ENCODE results near the gene SIGLEC5. TPM values are rescaled to one million over a fixed set of nuclear protein-coding genes. Genes with fewer than 3 reads are reported as not detected.

Gene SIGLEC5
- total and polyA plus RNA-seq, 8 donors, result 0.58 to 1.8 (median 1.2) TPM; not detected in 5

DNA sequence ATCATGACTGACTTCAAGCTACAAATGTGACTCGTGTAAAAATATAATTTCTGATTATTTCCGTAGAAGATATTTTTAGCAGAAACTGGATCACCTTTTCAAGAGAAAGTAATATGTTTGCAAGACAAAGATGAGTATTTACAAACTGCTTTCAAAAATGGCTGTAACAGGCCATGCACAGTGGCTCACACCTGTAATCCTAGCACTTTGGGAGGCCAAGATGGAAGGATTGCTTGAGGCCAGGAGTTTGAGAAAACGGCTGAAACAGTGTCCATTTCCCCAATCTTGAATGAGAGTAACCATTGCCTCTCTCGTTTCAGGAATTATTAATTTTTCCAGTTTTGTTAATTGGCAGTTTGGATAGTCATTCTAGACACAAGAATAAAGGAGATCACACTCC lies 62.6 kb downstream of the SIGLEC5 start:
- Histone ChIP-seq H3K9me3 (no peaks in the 10 kb centered on the region), H3K27ac (no peak overlapping the region), H3K4me3 (no peak overlapping the region), H3K36me3 (no peaks in the 10 kb centered on the region), H3K4me1 (peaks cover 10 to 17% (median 11%) of the 10 kb centered on the region in 4 donors), H3K27me3 (peaks cover 0 to 40% (median 6%) of the 10 kb centered on the region in 3 donors)
- intact Hi-C loops (cut with DNase I; ENCODE audit: low total_unique reads), result no loop called here
- TF ChIP-seq POLR2A (IDR thresholded peaks at IDR 0.05) (no peak), POLR2AphosphoS5 (IDR thresholded peaks at IDR 0.05) (no peak), EP300 (IDR thresholded peaks at IDR 0.05) (no peak)
- no peak for DNase-seq
- 70 to 78% (median 78%) methylated on average over 4 of the region's 4 CpGs for WGBS, 5 donors

DNA sequence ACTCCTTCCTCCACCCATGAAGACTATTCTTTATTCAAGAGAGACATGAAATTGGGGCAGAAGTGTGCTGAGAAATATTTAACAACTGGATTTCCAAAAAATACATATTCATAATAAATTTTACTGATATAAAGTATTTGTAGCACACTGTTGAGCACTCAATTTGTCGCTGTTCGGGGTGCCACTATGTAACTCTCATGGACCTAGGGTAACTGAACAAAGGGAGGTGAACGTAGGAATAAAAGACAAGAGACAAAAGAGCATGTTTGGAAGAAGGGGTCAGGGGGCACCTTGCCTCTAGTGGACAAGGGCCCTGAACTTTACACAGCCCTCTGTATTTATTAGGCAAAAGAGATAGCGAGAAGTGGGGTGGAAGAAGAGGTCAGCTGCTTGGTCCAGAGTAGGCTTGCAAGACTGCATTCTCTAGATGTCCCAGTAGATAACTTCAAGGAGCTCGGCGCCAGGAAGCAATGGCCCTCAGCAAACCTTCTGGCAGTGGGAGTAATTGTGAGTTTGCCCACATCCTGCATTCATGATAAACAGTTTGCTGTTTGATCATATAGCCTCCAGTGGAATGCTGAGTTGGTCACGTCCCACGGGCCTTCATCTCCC lies 63.6 kb downstream of the SIGLEC5 start:
- no peak for DNase-seq
- no peaks in the 10 kb centered on the region for H3K36me3 ChIP-seq
- H3K27ac ChIP-seq, result no peak overlapping the region
- no peak overlapping the region for H3K4me3 ChIP-seq
- WGBS, 5 donors, result 36 to 51% (median 38%) methylated on average over 8 of the region's 8 CpGs
- peaks cover 0 to 49% (median 6%) of the 10 kb centered on the region in 3 donors for H3K27me3 ChIP-seq
- no peaks in the 10 kb centered on the region for H3K9me3 ChIP-seq
- intact Hi-C loops (cut with DNase I; ENCODE audit: low total_unique reads), result no loop called here
- TF ChIP-seq EP300 (IDR thresholded peaks at IDR 0.05), result no peak
- TF ChIP-seq, protein P1, sequence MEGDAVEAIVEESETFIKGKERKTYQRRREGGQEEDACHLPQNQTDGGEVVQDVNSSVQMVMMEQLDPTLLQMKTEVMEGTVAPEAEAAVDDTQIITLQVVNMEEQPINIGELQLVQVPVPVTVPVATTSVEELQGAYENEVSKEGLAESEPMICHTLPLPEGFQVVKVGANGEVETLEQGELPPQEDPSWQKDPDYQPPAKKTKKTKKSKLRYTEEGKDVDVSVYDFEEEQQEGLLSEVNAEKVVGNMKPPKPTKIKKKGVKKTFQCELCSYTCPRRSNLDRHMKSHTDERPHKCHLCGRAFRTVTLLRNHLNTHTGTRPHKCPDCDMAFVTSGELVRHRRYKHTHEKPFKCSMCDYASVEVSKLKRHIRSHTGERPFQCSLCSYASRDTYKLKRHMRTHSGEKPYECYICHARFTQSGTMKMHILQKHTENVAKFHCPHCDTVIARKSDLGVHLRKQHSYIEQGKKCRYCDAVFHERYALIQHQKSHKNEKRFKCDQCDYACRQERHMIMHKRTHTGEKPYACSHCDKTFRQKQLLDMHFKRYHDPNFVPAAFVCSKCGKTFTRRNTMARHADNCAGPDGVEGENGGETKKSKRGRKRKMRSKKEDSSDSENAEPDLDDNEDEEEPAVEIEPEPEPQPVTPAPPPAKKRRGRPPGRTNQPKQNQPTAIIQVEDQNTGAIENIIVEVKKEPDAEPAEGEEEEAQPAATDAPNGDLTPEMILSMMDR (IDR thresholded peaks at IDR 0.05), result no peak
- TF ChIP-seq POLR2A (IDR thresholded peaks at IDR 0.05), result no peak
- no peak for TF ChIP-seq POLR2AphosphoS5 (IDR thresholded peaks at IDR 0.05)
- peaks cover 1 to 7% (median 2%) of the 10 kb centered on the region in 4 donors for H3K4me1 ChIP-seq

DNA sequence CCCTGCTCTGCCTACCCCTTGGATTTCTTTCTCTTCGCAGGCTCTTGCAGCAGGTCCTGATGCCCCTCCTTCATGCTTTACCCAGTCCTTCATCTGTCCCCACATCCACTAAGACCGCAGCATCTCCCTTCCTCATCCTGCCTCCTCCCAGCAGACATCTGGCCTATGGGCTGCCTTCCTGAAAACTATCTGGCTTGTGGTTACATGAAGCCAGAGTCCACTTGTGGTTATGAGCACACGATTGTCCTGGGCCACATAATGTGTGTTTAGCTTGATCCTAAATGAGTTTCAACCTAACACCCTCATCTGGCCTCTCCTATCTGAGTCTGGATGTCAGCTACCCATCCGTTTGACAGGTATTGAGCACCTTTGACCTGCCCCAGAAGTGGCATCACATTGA lies 64.6 kb downstream of the SIGLEC5 start:
- intact Hi-C loops (cut with DNase I; ENCODE audit: low total_unique reads), result no loop called here
- no peak for DNase-seq
- peaks cover 0 to 53% (median 7%) of the 10 kb centered on the region in 3 donors for H3K27me3 ChIP-seq
- peaks cover 0 to 2% (median 0%) of the 10 kb centered on the region in 4 donors for H3K4me1 ChIP-seq
- H3K36me3 ChIP-seq, result no peaks in the 10 kb centered on the region
- WGBS, 5 donors, result 59 to 68% (median 66%) methylated on average over 4 of the region's 4 CpGs
- no peaks in the 10 kb centered on the region for H3K9me3 ChIP-seq
- no peak overlapping the region for H3K4me3 ChIP-seq
- no peak for TF ChIP-seq POLR2AphosphoS5 (IDR thresholded peaks at IDR 0.05)
- TF ChIP-seq, protein P1 (IDR thresholded peaks at IDR 0.05), result no peak
- H3K27ac ChIP-seq, result no peak overlapping the region

DNA sequence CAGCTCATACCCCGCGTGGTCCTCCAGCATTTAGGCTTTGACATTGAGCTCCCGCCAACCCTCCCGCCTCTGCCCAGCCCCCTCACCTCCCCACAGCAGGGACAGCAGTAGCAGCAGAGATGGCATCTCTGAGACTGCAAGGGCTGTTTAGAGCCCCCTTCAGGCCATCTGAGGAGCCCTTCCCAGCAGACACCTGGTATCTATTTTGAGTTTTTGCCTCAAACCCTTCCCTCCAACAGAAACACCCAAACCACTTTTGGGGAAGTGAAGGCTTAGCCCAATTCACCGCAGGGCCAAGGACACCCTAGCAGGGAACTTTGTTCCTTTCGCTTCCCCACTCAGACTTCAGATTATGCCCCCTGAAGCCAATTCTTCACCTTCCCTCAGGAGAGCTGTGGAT lies 65.4 kb downstream of the SIGLEC5 start:
- Histone ChIP-seq H3K4me1 (no peaks in the 10 kb centered on the region), H3K36me3 (no peaks in the 10 kb centered on the region), H3K4me3 (no peak overlapping the region), H3K9me3 (no peaks in the 10 kb centered on the region), H3K27ac (no peak overlapping the region), H3K27me3 (peaks cover 0 to 61% (median 12%) of the 10 kb centered on the region in 3 donors)
- intact Hi-C loops (cut with DNase I; ENCODE audit: low total_unique reads), result no loop called here
- WGBS, 5 donors, result 26 to 44% (median 38%) methylated on average over 6 of the region's 6 CpGs
- TF ChIP-seq POLR2AphosphoS5 (IDR thresholded peaks at IDR 0.05) (no peak), POLR2A (IDR thresholded peaks at IDR 0.05) (no peak), EP300 (IDR thresholded peaks at IDR 0.05) (no peak)
- TF ChIP-seq, protein P1 (IDR thresholded peaks at IDR 0.05), result no peak
- no peak for DNase-seq

Small RNAs within 50 kb of the gene (small RNA-seq; reads per million reads assigned to genes)
- gene AC018755.2, result 0 reads per million in 4 donors

Other genes with a start within 250 kb of the SIGLEC5 start
- gene LIM2, start 242.4 kb downstream of the SIGLEC5 start, total RNA-seq, result not detected
- gene LIM2, start 242.4 kb downstream of the SIGLEC5 start, polyA plus RNA-seq, result not detected
- not detected for gene C19orf84, start 239.8 kb downstream of the SIGLEC5 start, total RNA-seq
- not detected for gene C19orf84, start 239.8 kb downstream of the SIGLEC5 start, polyA plus RNA-seq
- gene SIGLEC10, start 212.8 kb downstream of the SIGLEC5 start, total RNA-seq, result 10 to 100 TPM in 1 of 5 donors, 1 to 10 TPM in 2, not detected in 2; 1.1 to 21.4 (median 4.6) TPM
- gene SIGLEC10, start 212.8 kb downstream of the SIGLEC5 start, polyA plus RNA-seq, result 1 to 10 TPM; 1.7 to 3.1 (median 2.3) TPM
- gene SIGLEC8, start 171.9 kb downstream of the SIGLEC5 start, total RNA-seq, result 1 to 10 TPM in 2 of 5 donors, not detected in 3; 1.1 to 2.3 TPM
- gene SIGLEC8, start 171.9 kb downstream of the SIGLEC5 start, polyA plus RNA-seq, result 1 to 10 TPM in 1 of 3 donors, under 1 TPM in 2; 0.20 to 1.1 (median 0.56) TPM
- gene CEACAM18, start 151.9 kb downstream of the SIGLEC5 start, total RNA-seq, result not detected
- not detected for gene CEACAM18, start 151.9 kb downstream of the SIGLEC5 start, polyA plus RNA-seq
- gene SIGLEC12, start 128.6 kb downstream of the SIGLEC5 start, total RNA-seq, result under 1 TPM in 1 of 5 donors, not detected in 4; 0.37 TPM
- 1 to 10 TPM in 1 of 3 donors, under 1 TPM in 1, not detected in 1; 0.10 to 1.2 TPM for gene SIGLEC12, start 128.6 kb downstream of the SIGLEC5 start, polyA plus RNA-seq
- 1 to 10 TPM in 1 of 5 donors, not detected in 4; 7.1 TPM for gene SIGLEC6, start 98.7 kb downstream of the SIGLEC5 start, total RNA-seq
- 1 to 10 TPM in 1 of 3 donors, under 1 TPM in 1, not detected in 1; 0.50 to 2.4 TPM for gene SIGLEC6, start 98.7 kb downstream of the SIGLEC5 start, polyA plus RNA-seq
- 10 to 100 TPM in 1 of 5 donors, 1 to 10 TPM in 4; 3.8 to 12.9 (median 5.0) TPM for gene ZNF175, start 59.1 kb downstream of the SIGLEC5 start, total RNA-seq
- gene ZNF175, start 59.1 kb downstream of the SIGLEC5 start, polyA plus RNA-seq, result 1 to 10 TPM; 1.2 to 3.1 (median 1.7) TPM
- gene SIGLEC14, start 16.4 kb upstream of the SIGLEC5 start, total RNA-seq, result 1 to 10 TPM in 3 of 5 donors, not detected in 2; 2.0 to 5.4 (median 2.8) TPM
- 1 to 10 TPM in 1 of 3 donors, under 1 TPM in 1, not detected in 1; 0.55 to 1.8 TPM for gene SIGLEC14, start 16.4 kb upstream of the SIGLEC5 start, polyA plus RNA-seq
- 100 to 1,000 TPM in 1 of 5 donors, 1 to 10 TPM in 4; 1.2 to 151 (median 3.9) TPM for gene SPACA6, start 62.9 kb upstream of the SIGLEC5 start, total RNA-seq
- 10 to 100 TPM; 11.2 to 26.7 (median 19.8) TPM for gene SPACA6, start 62.9 kb upstream of the SIGLEC5 start, polyA plus RNA-seq
- gene HAS1, start 93.6 kb upstream of the SIGLEC5 start, total RNA-seq, result 1 to 10 TPM in 1 of 5 donors, not detected in 4; 7.2 TPM
- gene HAS1, start 93.6 kb upstream of the SIGLEC5 start, polyA plus RNA-seq, result under 1 TPM in 2 of 3 donors, not detected in 1; 0.05 to 0.25 TPM
- gene FPR1, start 121.5 kb upstream of the SIGLEC5 start, total RNA-seq, result 10 to 100 TPM in 1 of 5 donors, 1 to 10 TPM in 3, not detected in 1; 7.0 to 10.5 (median 8.5) TPM
- 1 to 10 TPM; 1.7 to 7.5 (median 1.8) TPM for gene FPR1, start 121.5 kb upstream of the SIGLEC5 start, polyA plus RNA-seq
- 1 to 10 TPM in 2 of 5 donors, under 1 TPM in 1, not detected in 2; 0.58 to 1.7 (median 1.3) TPM for gene FPR2, start 130.8 kb upstream of the SIGLEC5 start, total RNA-seq
- gene FPR2, start 130.8 kb upstream of the SIGLEC5 start, polyA plus RNA-seq, result 1 to 10 TPM in 2 of 3 donors, under 1 TPM in 1; 0.48 to 2.9 (median 1.4) TPM
- 1 to 10 TPM in 3 of 5 donors, not detected in 2; 1.6 to 7.0 (median 3.1) TPM for gene FPR3, start 164.8 kb upstream of the SIGLEC5 start, total RNA-seq
- gene FPR3, start 164.8 kb upstream of the SIGLEC5 start, polyA plus RNA-seq, result 1 to 10 TPM in 2 of 3 donors, under 1 TPM in 1; 0.58 to 2.7 (median 2.3) TPM